RPMI8226 (cell line): ENCODE measurements around the gene RRP12.
"Not testable (repeated sequence)": the region's sequence is repeated elsewhere in the genome, so short reads cannot be mapped to it uniquely, and the experiment has no call there.

ENCODE experiments used
- DNase-seq: peaks from one replicate; pipeline ENCODE4 v3.0.0-alpha.2; 2015

RRP12 gene, protein sequence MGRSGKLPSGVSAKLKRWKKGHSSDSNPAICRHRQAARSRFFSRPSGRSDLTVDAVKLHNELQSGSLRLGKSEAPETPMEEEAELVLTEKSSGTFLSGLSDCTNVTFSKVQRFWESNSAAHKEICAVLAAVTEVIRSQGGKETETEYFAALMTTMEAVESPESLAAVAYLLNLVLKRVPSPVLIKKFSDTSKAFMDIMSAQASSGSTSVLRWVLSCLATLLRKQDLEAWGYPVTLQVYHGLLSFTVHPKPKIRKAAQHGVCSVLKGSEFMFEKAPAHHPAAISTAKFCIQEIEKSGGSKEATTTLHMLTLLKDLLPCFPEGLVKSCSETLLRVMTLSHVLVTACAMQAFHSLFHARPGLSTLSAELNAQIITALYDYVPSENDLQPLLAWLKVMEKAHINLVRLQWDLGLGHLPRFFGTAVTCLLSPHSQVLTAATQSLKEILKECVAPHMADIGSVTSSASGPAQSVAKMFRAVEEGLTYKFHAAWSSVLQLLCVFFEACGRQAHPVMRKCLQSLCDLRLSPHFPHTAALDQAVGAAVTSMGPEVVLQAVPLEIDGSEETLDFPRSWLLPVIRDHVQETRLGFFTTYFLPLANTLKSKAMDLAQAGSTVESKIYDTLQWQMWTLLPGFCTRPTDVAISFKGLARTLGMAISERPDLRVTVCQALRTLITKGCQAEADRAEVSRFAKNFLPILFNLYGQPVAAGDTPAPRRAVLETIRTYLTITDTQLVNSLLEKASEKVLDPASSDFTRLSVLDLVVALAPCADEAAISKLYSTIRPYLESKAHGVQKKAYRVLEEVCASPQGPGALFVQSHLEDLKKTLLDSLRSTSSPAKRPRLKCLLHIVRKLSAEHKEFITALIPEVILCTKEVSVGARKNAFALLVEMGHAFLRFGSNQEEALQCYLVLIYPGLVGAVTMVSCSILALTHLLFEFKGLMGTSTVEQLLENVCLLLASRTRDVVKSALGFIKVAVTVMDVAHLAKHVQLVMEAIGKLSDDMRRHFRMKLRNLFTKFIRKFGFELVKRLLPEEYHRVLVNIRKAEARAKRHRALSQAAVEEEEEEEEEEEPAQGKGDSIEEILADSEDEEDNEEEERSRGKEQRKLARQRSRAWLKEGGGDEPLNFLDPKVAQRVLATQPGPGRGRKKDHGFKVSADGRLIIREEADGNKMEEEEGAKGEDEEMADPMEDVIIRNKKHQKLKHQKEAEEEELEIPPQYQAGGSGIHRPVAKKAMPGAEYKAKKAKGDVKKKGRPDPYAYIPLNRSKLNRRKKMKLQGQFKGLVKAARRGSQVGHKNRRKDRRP (N-terminal part only)

DNA sequence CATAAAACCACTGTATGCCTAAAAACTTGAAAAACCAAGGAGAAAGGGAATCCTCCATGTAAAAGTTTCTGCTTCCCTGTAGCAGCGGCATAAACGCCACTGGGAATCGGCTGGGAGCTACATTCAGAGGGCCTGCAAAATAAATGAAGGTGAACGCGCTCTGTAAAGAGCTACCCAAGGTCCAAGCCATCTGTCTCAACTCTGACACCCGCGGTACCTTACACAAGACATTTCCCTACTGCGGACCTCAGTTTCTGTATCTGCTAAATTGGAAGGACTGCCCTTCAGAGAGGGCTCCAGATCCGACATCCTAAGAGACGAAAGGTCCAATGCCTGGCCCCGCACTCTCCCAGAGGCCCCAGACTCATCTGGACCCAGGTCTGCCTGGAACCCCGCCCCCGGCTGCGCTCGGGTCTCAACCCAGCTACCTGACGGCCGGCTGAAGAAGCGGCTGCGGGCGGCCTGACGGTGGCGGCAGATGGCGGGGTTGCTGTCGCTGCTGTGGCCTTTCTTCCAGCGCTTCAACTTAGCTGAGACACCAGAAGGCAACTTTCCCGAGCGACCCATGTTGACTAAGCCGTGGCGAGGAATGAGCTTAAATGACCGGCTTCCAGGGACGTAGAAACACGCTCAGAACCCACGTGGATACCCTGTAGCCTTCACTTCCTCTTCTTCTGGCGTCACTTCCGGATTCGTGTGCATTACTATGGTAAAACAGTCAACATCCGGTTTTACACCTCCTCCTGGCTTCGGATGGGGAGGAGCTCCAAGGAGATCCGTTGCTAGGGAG is at the start of gene RRP12:
RRP12 (minus strand) TSS at position 676 of the 790 bp plus-strand sequence; CDS start at position 567, 109 bp downstream.
- DNase-seq = peak; percentile 96

DNA sequence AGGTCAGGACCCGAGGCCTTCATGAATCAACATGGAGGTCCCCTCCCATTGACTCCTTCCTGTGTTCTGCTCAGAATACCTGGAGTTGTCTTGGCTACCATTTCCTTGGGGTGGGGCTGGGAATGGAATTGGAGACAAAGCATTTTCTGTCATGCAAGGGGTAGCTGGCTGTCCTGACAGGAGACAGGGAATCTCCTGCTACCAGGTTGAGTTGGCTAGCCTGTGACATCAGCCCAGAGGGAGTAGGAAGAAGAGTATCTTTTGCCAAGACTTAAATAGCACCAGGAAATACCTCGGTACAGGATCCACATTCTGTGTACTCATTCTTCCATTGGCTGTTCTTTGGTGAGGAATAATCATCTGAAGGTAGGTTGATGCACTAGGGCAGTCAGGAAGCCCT is 49.7 kb upstream of the RRP12 start:
- DNase-seq = no peak

DNA sequence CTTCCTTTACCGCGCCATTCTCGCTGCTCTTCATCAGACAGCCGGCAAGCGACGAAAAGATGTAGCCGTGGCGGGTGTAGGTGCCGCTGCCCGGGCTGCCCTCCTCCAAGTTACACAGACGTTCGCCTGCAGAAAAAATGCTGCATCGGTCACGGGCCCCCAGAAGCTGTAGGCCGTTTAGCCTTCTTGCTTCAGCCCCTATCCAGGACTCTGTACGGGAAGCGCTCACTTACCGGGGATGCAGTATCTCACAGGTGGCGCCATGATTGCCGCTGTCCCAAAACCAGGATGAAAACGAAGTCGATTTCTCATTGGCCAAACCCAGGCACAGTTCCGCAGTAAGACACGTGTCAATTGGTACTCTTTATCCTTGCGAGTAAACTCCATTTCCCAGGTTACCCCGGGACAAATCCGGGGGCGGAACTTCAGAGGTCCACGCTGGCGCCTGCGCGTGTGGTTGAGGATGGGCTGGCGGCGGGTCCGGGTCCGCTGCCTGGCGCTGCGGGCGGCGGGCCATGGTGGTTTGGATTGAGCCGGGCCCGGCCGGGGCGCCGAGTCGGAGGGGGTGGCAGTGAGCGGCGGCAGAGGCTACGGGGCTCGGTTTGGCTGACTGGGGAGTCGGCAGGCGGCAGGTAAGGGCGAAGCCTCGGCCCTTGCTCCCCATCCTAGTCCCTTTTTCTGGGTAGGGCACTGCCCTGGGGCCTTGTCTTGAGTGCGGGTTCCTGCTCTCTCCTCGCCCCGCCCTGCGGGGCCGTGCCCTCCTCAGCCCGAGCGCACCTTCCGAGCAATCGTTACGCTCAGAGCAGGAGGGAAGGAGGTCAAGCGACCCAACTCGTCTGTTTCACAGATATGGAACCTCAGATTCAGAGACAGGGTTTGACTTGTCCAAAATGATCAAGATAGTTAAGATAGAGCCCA is 44.8 kb upstream of the RRP12 start, which contains the start of the genes EXOSC1 and ZDHHC16:
EXOSC1 (minus strand) TSS at position 285 of the 918 bp plus-strand sequence; CDS start at position 264, 21 bp downstream.
ZDHHC16 (plus strand) TSS at position 454 of the 918 bp plus-strand sequence. CDS start 5,501 bp downstream, outside the sequence.
- peak; percentile 91 for DNase-seq

DNA sequence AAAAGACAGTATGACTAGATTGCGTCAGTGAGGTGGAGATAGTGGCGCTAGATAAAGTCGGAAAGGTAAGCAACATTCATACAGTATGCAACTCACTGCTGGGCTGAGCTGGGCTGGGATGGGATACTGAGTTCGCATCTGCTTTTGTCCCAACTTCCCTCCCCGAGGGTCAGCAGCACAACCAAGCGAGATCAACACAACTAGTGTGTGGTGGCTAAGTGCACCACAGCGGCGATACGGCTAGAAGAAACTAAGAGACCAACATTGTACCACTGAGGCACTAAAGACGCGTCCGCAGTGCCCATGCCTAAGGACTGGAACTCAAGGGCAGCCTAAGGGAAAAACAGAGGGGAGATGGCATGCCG is 44.2 kb upstream of the RRP12 start:
- no peak for DNase-seq

DNA sequence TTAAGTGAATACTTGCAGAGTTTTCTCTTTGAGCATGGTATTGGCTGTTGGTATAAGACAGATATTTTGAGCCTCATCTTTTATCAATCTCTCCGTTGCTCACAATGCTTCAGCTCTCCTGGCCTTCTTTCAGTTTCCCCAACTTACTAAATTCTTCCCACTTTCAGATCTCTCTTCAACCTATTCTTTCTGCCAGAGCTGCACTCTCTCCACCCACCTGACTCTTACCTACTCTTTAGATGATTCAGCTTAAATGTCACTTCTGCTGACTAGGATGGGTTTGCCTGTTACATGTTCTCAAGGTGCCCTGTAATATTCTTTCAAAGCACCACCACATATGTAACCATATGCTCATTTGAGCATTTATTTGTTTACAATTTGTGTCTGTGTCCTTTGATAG is 43.1 kb upstream of the RRP12 start:
- peak; percentile 70 for DNase-seq

DNA sequence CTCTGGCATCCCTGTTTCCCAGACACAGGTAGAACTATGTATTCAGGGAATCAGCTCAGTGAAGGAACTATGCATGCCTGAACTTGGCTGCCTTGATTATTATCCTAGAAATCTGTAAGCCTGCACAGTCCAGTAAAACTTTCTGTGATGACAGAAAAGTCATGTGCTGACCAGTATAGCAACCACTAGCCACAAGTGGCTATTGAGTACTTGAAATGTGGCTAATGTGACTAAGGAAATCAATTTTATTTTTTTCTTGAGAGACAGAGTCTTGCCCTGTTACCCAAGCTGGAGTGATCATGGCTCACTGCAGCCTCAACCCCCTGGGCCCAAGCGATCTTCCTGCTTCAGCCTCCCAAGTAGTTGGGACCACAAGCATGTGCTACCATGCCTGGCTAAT is 41.1 kb upstream of the RRP12 start:
- no peak for DNase-seq

DNA sequence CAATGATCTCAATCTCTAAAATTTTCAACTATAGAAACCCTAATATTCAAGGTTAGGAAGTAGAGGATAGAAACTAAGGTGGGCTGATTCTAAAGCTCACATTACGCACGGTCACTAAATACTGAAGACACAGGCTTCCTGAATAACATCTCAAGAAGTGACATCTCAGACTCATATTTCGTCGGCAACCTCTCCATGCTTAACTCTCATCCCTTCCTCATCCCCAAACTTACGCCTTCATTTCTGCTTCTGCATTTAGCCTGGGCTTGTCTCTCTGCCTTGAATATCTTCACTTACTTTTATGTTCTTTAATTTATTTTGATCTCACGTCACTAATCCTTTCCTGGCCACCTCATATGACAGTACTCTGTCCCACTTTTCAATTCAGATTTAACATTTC is 34.1 kb upstream of the RRP12 start:
- no peak for DNase-seq

DNA sequence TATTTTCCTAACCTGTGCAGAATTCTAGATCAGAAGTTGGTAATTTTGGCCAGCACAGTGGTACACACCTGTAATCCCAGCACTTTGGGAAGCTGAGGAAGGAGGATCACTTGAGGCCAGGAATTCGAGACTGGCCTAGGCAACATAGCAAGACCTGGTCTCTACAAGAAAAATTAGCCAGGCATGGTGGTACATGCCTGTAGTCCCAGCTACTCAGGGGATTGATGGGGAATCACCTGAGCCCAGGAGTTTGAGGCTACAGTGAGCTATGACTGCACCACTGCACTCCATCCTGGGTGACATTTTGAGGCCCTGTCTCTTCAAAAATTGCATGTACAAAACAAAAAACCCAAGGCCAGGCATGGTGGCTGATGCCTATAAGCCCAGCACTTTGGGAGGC is 33.4 kb upstream of the RRP12 start:
- no peak for DNase-seq

DNA sequence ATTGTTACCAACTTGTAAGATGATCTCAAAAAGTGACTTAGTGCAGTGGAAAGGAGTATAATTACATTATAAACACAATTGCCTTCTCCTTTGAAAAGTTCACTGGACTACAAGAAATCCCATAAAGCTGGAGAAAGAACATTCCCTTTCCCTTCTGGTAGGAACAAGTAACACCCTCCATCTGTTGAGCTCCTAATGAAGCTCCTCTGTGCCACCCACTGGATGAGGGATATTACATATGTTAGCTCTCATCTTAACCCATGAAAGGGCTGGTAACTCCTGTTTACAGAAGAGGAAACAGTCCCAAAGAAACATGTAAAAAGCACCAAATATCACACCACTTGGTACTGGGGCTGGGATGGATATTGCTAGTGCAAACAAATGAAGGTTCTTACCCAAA is 32.9 kb upstream of the RRP12 start:
- no peak for DNase-seq

DNA sequence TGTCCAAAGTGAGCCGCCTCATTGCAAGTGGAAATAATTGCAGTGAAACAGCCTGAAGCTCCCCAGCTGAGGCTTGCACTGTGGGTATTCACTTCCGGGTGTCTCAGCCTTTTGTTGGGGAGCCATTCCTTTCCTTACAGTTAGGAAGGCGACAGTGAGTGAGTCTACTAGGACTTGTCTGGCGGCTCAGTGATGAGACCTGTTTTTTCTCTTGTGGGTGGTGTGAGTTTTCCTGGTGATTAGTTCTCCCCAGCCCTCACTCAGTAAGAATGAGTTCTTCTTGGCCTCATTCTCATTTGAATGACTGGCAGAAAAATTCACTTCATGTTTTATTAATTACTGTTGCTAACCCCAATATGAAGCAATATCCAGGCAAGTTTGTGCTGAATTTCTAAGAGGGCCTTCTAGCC is 27.4 kb upstream of the RRP12 start:
- peak; percentile 13 for DNase-seq

DNA sequence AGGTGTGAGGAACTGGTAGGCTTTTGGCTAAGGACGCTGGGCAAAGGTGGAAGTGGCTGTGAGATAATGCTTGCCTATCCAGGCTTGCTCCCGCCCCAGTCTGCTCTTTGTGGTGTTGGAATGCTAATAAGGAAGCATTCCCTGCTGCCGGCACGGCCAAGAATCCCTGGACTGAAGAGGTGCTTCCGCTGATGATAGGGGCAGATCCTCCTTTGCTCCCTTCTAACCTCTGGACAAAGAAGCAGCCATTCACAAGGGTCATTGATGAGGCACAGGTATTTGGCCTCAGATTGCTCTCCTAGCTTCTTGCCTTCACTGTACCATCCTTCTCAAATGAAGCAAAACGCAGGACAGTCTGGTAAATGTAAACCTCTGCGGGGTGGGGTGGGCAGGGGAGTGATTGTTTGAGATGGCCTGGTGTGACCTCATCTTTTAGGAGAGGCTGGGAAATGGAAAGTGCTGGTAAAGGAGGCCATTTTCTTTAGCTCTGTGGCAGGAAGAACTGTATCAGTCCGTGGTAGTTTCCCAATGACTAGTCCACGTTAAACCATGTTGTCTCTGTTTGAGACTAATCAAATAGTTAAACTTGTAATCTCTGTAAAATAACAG is 26.5 kb upstream of the RRP12 start:
- DNase-seq = no peak

DNA sequence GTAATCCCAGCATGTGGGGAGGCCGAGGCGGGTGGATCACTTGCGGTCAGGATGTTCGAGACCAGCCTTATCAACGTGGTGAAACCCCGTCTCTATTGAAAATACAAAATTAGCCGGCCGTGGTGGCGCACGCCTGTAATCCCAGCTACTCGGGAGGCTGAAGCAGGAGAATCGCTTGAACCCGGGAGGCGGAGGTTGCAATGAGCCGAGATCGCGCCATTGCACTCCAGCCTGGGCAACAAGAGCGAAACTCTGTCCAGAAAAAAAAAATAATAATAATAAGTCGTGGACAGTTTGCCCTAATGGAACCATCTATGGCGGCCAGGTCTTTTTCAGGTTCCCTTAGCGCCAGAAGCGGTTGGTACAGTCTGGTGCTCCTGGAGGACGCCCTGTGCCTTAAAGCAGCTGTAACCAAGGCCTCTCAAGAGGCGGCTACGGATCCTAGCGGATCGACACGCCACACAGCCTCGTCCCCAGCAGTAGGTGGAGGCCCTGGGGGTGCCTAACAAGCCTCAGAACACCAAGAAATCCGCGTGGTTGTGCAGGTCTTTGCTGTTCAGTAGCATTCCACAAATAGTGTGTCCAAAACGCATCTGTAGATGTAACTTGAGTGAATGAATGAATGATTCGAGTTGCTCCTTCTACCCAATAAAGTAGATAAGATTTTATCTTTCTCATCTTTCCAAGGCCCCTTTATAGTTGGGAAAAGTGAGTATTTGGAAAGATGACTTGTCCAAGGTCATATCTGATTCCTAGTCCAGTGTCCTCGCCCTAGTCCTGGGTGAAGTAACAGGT is 25.8 kb upstream of the RRP12 start:
- peak; percentile 19 for DNase-seq

DNA sequence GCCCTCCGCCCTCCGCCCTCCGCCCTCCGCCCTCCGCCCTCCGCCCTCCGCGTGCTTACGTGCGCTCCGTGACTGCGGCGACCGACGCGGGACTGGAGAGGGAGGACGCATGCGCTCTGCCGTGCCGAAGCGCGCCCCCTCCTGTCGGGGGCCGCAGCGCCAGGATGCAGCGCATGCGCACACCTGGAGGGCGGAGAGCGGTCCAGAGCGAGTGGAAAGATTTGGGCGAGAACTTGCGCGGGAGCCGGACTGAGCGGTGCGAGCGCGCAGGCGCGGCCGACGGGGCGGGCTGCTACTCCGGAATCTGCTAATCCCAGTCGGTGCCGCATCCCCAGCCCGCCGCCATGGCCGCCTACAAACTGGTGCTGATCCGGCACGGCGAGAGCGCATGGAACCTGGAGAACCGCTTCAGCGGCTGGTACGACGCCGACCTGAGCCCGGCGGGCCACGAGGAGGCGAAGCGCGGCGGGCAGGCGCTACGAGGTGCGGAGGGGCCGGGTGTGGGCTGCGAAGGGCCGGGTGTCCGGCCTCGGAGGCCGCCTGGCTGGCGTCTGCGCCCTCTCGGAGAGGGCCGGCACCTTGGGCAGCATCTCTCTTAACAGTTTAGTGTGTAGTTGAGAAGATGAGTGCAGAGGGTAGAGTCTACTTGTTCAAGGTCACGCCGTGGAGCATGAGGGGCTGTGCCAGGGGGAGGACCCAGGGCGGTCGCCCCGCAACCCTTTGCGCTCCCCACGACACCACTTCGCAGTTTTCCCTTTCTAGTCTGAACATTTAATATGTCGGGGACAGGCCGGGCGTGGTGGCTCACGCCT is 25.0 kb upstream of the RRP12 start, which contains the start of gene PGAM1:
PGAM1 (plus strand) TSS at position 228 of the 812 bp plus-strand sequence; CDS start at position 345, 117 bp downstream.
- DNase-seq = peak; percentile 91

DNA sequence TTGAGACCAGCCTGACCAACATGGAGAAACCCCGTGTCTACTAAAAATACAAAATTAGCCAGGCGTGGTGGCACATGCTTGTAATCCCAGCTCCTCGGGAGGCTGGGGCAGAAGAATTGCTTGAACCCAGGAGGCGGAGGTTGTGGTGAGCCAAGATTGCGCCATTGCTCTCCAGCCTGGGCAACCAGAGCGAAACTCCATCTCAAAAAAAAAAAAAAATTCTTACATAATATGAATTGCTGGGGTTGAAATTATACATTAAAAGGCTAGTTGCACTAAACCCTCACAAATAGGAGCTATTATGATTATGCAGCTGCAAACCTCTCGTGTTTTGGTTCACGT is 22.6 kb upstream of the RRP12 start:
- not testable (repeated sequence) for DNase-seq

DNA sequence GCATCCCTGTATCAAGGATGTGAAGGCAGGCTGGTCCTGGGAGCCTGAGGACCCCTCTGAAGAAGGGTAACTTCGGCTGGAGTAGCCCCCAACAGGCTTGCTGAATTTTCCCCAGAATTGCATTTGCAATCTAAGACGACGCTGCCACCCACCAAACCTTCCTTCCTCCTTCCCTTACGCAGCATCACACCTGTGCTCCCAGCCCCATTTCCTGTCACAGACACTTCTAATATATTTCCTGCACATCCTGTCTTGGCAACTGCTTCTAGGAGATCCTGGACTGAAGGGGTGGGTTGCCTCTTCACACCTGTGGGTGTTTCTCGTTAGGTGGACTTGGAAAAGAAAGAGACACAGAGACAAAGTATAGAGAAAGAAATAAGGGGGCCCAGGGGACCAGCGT is 15.4 kb upstream of the RRP12 start:
- no peak for DNase-seq

DNA sequence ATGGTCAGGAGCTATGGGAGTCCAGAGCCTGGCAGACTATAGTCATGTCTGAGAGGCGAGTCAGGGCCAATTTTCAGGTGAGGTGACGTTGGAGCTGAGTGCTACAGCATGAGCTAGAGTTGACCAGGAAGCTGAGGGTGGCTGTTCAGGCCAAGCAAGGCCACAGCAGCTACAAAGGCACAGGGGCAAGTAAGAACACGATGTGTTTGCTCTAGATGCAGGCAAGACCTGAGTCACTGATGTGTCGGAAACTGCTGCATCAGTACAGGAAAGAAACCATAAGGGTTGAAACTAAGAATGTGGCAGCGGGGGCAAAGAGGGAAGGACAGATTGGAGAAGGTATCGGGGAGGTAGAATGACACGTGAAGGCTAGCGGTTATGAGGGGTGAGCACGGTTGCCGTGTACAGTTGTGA is 11.8 kb upstream of the RRP12 start:
- DNase-seq = no peak

DNA sequence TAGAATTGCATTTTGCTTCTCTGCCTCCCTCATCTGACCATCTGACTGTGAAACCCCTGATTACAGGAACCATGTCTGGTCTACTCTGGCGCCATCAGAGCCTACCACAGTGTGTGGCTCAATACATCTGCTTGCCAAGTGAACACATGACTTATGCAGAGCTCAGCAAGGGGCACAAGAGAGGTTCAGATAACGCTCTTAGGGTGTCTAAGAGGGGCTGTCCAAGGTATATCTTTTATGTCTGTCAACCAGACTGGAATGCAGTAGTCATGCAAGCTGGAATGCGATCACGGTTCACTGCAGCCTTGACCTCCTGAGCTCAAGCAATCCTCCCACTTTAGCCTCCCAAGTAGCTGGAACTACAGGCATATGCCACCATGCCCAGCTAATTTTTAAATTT is 10.3 kb upstream of the RRP12 start:
- no peak for DNase-seq

DNA sequence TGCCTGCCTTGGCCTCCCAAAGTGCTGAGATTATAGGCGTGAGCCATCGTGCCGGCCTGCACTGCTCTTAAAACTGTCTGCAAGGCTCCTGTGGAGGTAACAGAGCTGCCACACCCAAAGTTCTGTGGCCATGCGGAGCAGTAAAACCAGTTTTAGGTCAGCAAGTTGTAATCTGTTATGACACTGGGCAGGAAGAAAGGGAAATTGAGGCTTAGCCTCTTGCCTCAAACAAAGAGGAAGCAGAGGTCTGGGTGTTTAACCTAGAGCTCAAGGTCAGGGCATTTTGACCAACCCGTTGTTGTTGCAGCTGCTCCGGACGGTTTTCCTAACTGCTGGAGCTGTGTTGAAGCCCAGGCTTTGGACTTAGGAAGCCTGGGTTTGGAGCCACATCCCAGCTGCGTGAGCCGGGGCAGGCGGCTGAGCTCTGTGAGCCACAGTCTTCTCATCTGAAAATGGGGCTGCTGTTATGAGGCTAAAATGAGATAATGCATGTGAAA is 7.4 kb upstream of the RRP12 start:
- no peak for DNase-seq

DNA sequence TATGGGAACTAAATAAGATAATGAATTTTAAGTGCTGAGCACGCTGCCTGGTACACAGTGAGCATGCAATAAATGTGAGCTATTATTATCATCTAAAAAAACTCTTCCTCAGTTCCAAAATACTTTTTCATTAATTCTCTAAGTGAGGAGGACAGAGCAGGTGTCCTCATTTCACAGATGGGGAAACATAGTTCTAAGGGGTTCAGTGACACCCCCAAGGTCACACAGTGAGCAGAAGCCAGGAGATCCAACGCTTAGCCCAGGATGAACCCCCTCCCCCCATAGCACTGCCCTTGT is 6.8 kb upstream of the RRP12 start:
- DNase-seq = no peak
